Mesenchymal stem cell (in vitro differentiated cells and primary cell): ENCODE results near the gene FHIT.

Experiments
- DNase-seq: peaks from one replicate; pipeline ENCODE4 v3.0.0-alpha.2; 2013
- H2AFZ ChIP-seq: one replicate; pipeline ENCODE4 v1.6.1; 2013; ENCODE audit warnings: low read depth, mild to moderate bottlenecking, control low read depth, inconsistent platforms, low read length, moderate library complexity
- H2AK5ac ChIP-seq: 2 replicates; pipeline ENCODE4 v1.6.1; 2013; ENCODE audit warnings: low read length, moderate library complexity, mild to moderate bottlenecking, inconsistent platforms; ENCODE audit not compliant: severe bottlenecking
- H2BK120ac ChIP-seq: one replicate; pipeline ENCODE4 v1.6.1; 2013; ENCODE audit warnings: low read depth, mild to moderate bottlenecking, inconsistent platforms, low read length, moderate library complexity
- H2BK12ac ChIP-seq, 2 experiments: one replicate each; pipeline ENCODE4 v1.6.1; 2013; ENCODE audit warnings: inconsistent platforms in 2 of 2, low read length in 2 of 2, mild to moderate bottlenecking in 2 of 2, moderate library complexity in 2 of 2, control low read depth in 1 of 2
- H2BK15ac ChIP-seq: one replicate; pipeline ENCODE4 v1.6.1; 2013; ENCODE audit warnings: mild to moderate bottlenecking, low read depth, inconsistent platforms; ENCODE audit not compliant: poor library complexity, severe bottlenecking
- H2BK5ac ChIP-seq: 2 replicates; pipeline ENCODE4 v1.6.1; 2013; ENCODE audit warnings: low read depth, mild to moderate bottlenecking, low read length, control low read depth, inconsistent platforms; ENCODE audit not compliant: poor library complexity, severe bottlenecking
- H3K14ac ChIP-seq, 2 experiments: one replicate each; pipeline ENCODE4 v1.6.1; 2013; ENCODE audit warnings: inconsistent platforms in 2 of 2, low read length in 2 of 2, control low read depth in 1 of 2, mild to moderate bottlenecking in 1 of 2, moderate library complexity in 1 of 2
- H3K18ac ChIP-seq, 2 experiments: one replicate each; pipeline ENCODE4 v1.6.1; 2013; ENCODE audit warnings: inconsistent platforms in 2 of 2, low read length in 2 of 2, control low read depth in 1 of 2, low read depth in 1 of 2, mild to moderate bottlenecking in 1 of 2
- H3K23ac ChIP-seq, 2 experiments: one replicate each; pipeline ENCODE4 v1.6.1; 2013; ENCODE audit warnings: inconsistent platforms in 2 of 2, low read length in 2 of 2, mild to moderate bottlenecking in 2 of 2, moderate library complexity in 2 of 2, control low read depth in 1 of 2
- H3K27ac ChIP-seq: 2 replicates; pipeline ENCODE4 v1.5.1; 2013; ENCODE audit warnings: mild to moderate bottlenecking, moderate library complexity, low read length, control low read depth, inconsistent platforms; ENCODE audit not compliant: poor library complexity, severe bottlenecking
- H3K27me3 ChIP-seq, 2 experiments: 2 replicates each; pipeline versions ENCODE4 v1.6.1 to v1.7.0; 2013; ENCODE audit warnings: low read length in 2 of 2, mild to moderate bottlenecking in 2 of 2, moderate library complexity in 2 of 2, control low read depth in 1 of 2, inconsistent platforms in 1 of 2; ENCODE audit not compliant: control insufficient read depth in 1 of 2, insufficient read depth in 1 of 2
- H3K36me3 ChIP-seq, 2 experiments: 2 replicates each; pipeline versions ENCODE4 v1.6.1 to v1.7.0; 2013; ENCODE audit warnings: low read length in 2 of 2, control low read depth in 1 of 2, inconsistent platforms in 1 of 2, low read depth in 1 of 2, mild to moderate bottlenecking in 1 of 2; ENCODE audit not compliant: insufficient read depth in 2 of 2, control insufficient read depth in 1 of 2
- H3K4ac ChIP-seq, 2 experiments: one replicate each; pipeline ENCODE4 v1.6.1; 2013; ENCODE audit warnings: inconsistent platforms in 2 of 2, low read length in 2 of 2, mild to moderate bottlenecking in 2 of 2, moderate library complexity in 2 of 2, control low read depth in 1 of 2, low read depth in 1 of 2
- H3K4me1 ChIP-seq: 2 replicates; pipeline ENCODE4 v1.6.1; 2013; ENCODE audit warnings: low read depth, low read length, control low read depth; ENCODE audit not compliant: control insufficient read depth, insufficient read depth
- H3K4me2 ChIP-seq: 2 replicates; pipeline ENCODE4 v1.6.1; 2013; ENCODE audit warnings: low read length, mild to moderate bottlenecking, inconsistent platforms; ENCODE audit not compliant: poor library complexity, severe bottlenecking
- H3K4me3 ChIP-seq, 2 experiments: 2 replicates each; pipeline versions ENCODE4 v1.5.1 to v1.7.0; 2013; ENCODE audit warnings: low read length in 2 of 2, mild to moderate bottlenecking in 2 of 2, control low read depth in 1 of 2, low read depth in 1 of 2; ENCODE audit not compliant: insufficient read depth in 1 of 2
- H3K79me1 ChIP-seq: replicated peaks from 2 replicates; pipeline ENCODE4 v1.6.1; 2013; ENCODE audit warnings: mild to moderate bottlenecking, control low read depth, low read length, inconsistent platforms; ENCODE audit not compliant: poor library complexity, severe bottlenecking
- H3K9ac ChIP-seq: 2 replicates; pipeline ENCODE4 v1.7.0; 2013; ENCODE audit warnings: mild to moderate bottlenecking, low read length, moderate library complexity
- H3K9me3 ChIP-seq: 2 replicates; pipeline ENCODE4 v1.7.0; 2013; ENCODE audit warnings: mild to moderate bottlenecking, low read length; ENCODE audit not compliant: control insufficient read depth
- H4K8ac ChIP-seq: one replicate; pipeline ENCODE4 v1.6.1; 2013; ENCODE audit warnings: inconsistent platforms, mild to moderate bottlenecking, low read length, moderate library complexity
- H4K91ac ChIP-seq: one replicate; pipeline ENCODE4 v1.6.1; 2013; ENCODE audit warnings: mild to moderate bottlenecking, low read length, inconsistent platforms
- WGBS: methylation state at CpG from one replicate; pipeline ENCODE4 v1.1.7; 2013; ENCODE audit warnings: mixed read lengths; 5-methylcytosine and 5-hydroxymethylcytosine counted together

FHIT gene

GRCh38 chr3:60760145-60760544 lies 491.1 kb downstream of the FHIT start:
- DNase-seq, result no peak
- Histone ChIP-seq H2BK12ac (no peak overlapping the region), H3K4me1 (no peaks in the 10 kb centered on the region), H4K8ac (no peak overlapping the region), H3K9ac (no peak overlapping the region), H2AK5ac (no peak overlapping the region), H3K27me3 (no peaks in the 10 kb centered on the region), H3K23ac (no peak overlapping the region), H3K14ac (no peak overlapping the region), H3K4me2 (no peak overlapping the region), H3K4ac (no peak overlapping the region), H4K91ac (no peak overlapping the region), H2BK15ac (no peak overlapping the region), H3K27ac (no peak overlapping the region), H3K4me3 (no peak overlapping the region), H3K36me3 (no peaks in the 10 kb centered on the region), H3K79me1 (no peaks in the 10 kb centered on the region), H3K18ac (no peak overlapping the region), H2BK120ac (no peak overlapping the region), H2BK5ac (no peak overlapping the region), H2AFZ (no peak overlapping the region), H3K9me3 (no peaks in the 10 kb centered on the region)
- WGBS, result 88% methylated on average over 3 of the region's 3 CpGs

GRCh38 chr3:60759439-60759838 lies 491.8 kb downstream of the FHIT start:
- no peaks in the 10 kb centered on the region for H3K27me3 ChIP-seq
- no peak overlapping the region for H4K8ac ChIP-seq
- H3K4me1 ChIP-seq, result no peaks in the 10 kb centered on the region
- no peak overlapping the region for H3K18ac ChIP-seq
- no peak overlapping the region for H2BK5ac ChIP-seq
- H3K9me3 ChIP-seq, result no peaks in the 10 kb centered on the region
- WGBS, result 88% methylated on average over 2 of the region's 3 CpGs
- H2BK120ac ChIP-seq, result no peak overlapping the region
- H3K79me1 ChIP-seq, result no peaks in the 10 kb centered on the region
- no peak overlapping the region for H2BK12ac ChIP-seq
- H3K14ac ChIP-seq, result no peak overlapping the region
- no peak overlapping the region for H3K9ac ChIP-seq
- H3K23ac ChIP-seq, result no peak overlapping the region
- no peak overlapping the region for H4K91ac ChIP-seq
- H3K36me3 ChIP-seq, result no peaks in the 10 kb centered on the region
- H3K4ac ChIP-seq, result no peak overlapping the region
- H3K27ac ChIP-seq, result no peak overlapping the region
- no peak overlapping the region for H2AK5ac ChIP-seq
- H2BK15ac ChIP-seq, result no peak overlapping the region
- H3K4me3 ChIP-seq, result no peak overlapping the region
- DNase-seq, result no peak
- H2AFZ ChIP-seq, result no peak overlapping the region
- H3K4me2 ChIP-seq, result no peak overlapping the region

GRCh38 chr3:60758831-60759230 lies 492.4 kb downstream of the FHIT start:
- no peak overlapping the region for H3K18ac ChIP-seq
- H3K27me3 ChIP-seq, result no peaks in the 10 kb centered on the region
- H3K79me1 ChIP-seq, result no peaks in the 10 kb centered on the region
- no peak overlapping the region for H4K8ac ChIP-seq
- H2BK5ac ChIP-seq, result no peak overlapping the region
- no peak overlapping the region for H3K4me3 ChIP-seq
- no peak overlapping the region for H2AK5ac ChIP-seq
- no peaks in the 10 kb centered on the region for H3K4me1 ChIP-seq
- H3K4me2 ChIP-seq, result no peak overlapping the region
- no peak overlapping the region for H3K14ac ChIP-seq
- WGBS, result 93% methylated on average over 5 of the region's 5 CpGs
- H2AFZ ChIP-seq, result no peak overlapping the region
- H3K4ac ChIP-seq, result no peak overlapping the region
- DNase-seq, result no peak
- H2BK15ac ChIP-seq, result no peak overlapping the region
- H4K91ac ChIP-seq, result no peak overlapping the region
- H2BK12ac ChIP-seq, result no peak overlapping the region
- no peak overlapping the region for H3K9ac ChIP-seq
- H3K23ac ChIP-seq, result no peak overlapping the region
- H3K27ac ChIP-seq, result no peak overlapping the region
- H3K9me3 ChIP-seq, result no peaks in the 10 kb centered on the region
- H3K36me3 ChIP-seq, result no peaks in the 10 kb centered on the region
- no peak overlapping the region for H2BK120ac ChIP-seq

GRCh38 chr3:60758171-60758570 lies 493.1 kb downstream of the FHIT start:
- no peak overlapping the region for H2BK120ac ChIP-seq
- H3K79me1 ChIP-seq, result no peaks in the 10 kb centered on the region
- H2BK15ac ChIP-seq, result no peak overlapping the region
- no peak overlapping the region for H3K23ac ChIP-seq
- no peak overlapping the region for H3K4ac ChIP-seq
- no peaks in the 10 kb centered on the region for H3K4me1 ChIP-seq
- H3K27ac ChIP-seq, result no peak overlapping the region
- H4K8ac ChIP-seq, result no peak overlapping the region
- no peak for DNase-seq
- no peak overlapping the region for H3K4me3 ChIP-seq
- no peak overlapping the region for H3K4me2 ChIP-seq
- H2BK12ac ChIP-seq, result no peak overlapping the region
- H2AK5ac ChIP-seq, result no peak overlapping the region
- no peaks in the 10 kb centered on the region for H3K36me3 ChIP-seq
- no peaks in the 10 kb centered on the region for H3K9me3 ChIP-seq
- H3K27me3 ChIP-seq, result no peaks in the 10 kb centered on the region
- no peak overlapping the region for H3K14ac ChIP-seq
- H2BK5ac ChIP-seq, result no peak overlapping the region
- H4K91ac ChIP-seq, result no peak overlapping the region
- no peak overlapping the region for H3K18ac ChIP-seq
- no peak overlapping the region for H3K9ac ChIP-seq
- H2AFZ ChIP-seq, result no peak overlapping the region
- 58% methylated on average over 2 of the region's 2 CpGs for WGBS
